ENCODE results near the gene TBC1D22A. TPM values are rescaled to one million over a fixed set of nuclear protein-coding genes. Genes with fewer than 3 reads are reported as not detected.

The TBC1D22A gene
- total and polyA plus RNA-seq, 4 donors, result 4.1 to 12.4 (median 8.4) TPM

DNA sequence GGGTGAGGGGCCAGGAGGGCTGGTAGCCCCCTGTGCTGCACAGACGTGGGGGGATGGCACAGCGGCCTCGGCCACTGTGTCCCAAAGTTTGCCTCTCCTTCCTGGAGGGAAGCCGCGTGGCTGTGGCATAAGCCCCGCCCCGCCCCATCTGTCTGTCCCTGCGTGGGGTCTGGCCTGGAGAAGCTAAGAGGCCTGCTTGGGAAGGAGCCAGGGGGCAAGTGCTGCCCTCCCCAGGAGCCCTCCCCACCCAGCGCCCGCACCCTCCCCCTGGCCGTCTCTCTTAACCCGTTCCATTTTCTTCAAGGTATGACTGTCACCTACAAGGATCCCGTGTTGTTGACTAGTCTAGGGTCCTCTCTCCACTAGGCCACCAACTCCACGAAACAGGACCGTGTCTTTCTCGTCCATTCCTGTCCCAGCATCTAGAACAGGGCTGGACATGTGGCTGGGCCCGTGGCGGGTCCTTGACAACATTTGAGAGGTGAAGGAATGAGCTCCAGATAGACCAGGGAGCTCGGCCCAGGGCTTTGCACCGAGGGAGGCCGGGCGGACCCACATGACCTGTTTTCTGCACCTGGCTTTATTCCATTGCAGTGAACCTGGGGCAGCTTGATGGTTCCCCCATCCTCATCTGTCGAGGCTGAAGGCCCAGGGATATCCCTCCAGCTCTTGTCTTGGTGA, 428.0 kb downstream of the TBC1D22A start:
- DNase-seq (ENCODE audit: low spot score), result no peak
- H3K4me1 ChIP-seq (ENCODE audit: control insufficient read depth in 4 of 4, insufficient read depth in 4 of 4, low read length in 3 of 4), result no peaks in the 10 kb centered on the region

More for the DNA sequence above, 428.0 kb downstream of the TBC1D22A start:
- Histone ChIP-seq H3K27ac (ENCODE audit: low read depth in 1 of 2, low read length in 2 of 2) (no peak overlapping the region), H3K36me3 (ENCODE audit: control insufficient read depth in 4 of 4, insufficient read depth in 3 of 4, low read depth in 1 of 4, low read length in 3 of 4) (no peaks in the 10 kb centered on the region), H3K27me3 (ENCODE audit: control insufficient read depth in 4 of 4, insufficient read depth in 4 of 4, low read length in 3 of 4) (no peaks in the 10 kb centered on the region), H3K9ac (ENCODE audit: low read depth in 1 of 2, low read length in 2 of 2) (no peak overlapping the region), H3K4me3 (ENCODE audit: low read depth in 1 of 3, low read length in 3 of 3) (no peak overlapping the region), H3K9me3 (ENCODE audit: control insufficient read depth in 4 of 4, low read length in 3 of 4) (no peaks in the 10 kb centered on the region)
- WGBS, result 92% methylated on average over 23 of the region's 23 CpGs
- TF ChIP-seq, protein P1, sequence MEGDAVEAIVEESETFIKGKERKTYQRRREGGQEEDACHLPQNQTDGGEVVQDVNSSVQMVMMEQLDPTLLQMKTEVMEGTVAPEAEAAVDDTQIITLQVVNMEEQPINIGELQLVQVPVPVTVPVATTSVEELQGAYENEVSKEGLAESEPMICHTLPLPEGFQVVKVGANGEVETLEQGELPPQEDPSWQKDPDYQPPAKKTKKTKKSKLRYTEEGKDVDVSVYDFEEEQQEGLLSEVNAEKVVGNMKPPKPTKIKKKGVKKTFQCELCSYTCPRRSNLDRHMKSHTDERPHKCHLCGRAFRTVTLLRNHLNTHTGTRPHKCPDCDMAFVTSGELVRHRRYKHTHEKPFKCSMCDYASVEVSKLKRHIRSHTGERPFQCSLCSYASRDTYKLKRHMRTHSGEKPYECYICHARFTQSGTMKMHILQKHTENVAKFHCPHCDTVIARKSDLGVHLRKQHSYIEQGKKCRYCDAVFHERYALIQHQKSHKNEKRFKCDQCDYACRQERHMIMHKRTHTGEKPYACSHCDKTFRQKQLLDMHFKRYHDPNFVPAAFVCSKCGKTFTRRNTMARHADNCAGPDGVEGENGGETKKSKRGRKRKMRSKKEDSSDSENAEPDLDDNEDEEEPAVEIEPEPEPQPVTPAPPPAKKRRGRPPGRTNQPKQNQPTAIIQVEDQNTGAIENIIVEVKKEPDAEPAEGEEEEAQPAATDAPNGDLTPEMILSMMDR (IDR thresholded peaks at IDR 0.05; ENCODE audit: low read depth, low read length, missing input control), result no peak
- TF ChIP-seq, protein P2, sequence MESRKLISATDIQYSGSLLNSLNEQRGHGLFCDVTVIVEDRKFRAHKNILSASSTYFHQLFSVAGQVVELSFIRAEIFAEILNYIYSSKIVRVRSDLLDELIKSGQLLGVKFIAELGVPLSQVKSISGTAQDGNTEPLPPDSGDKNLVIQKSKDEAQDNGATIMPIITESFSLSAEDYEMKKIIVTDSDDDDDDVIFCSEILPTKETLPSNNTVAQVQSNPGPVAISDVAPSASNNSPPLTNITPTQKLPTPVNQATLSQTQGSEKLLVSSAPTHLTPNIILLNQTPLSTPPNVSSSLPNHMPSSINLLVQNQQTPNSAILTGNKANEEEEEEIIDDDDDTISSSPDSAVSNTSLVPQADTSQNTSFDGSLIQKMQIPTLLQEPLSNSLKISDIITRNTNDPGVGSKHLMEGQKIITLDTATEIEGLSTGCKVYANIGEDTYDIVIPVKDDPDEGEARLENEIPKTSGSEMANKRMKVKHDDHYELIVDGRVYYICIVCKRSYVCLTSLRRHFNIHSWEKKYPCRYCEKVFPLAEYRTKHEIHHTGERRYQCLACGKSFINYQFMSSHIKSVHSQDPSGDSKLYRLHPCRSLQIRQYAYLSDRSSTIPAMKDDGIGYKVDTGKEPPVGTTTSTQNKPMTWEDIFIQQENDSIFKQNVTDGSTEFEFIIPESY (IDR thresholded peaks at IDR 0.05), result no peak
- TF ChIP-seq, protein P3, sequence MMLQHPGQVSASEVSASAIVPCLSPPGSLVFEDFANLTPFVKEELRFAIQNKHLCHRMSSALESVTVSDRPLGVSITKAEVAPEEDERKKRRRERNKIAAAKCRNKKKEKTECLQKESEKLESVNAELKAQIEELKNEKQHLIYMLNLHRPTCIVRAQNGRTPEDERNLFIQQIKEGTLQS (IDR thresholded peaks at IDR 0.05), result no peak
- TF ChIP-seq FOXA2 (IDR thresholded peaks at IDR 0.05), result no peak
- TF ChIP-seq JUND (IDR thresholded peaks at IDR 0.05), result no peak
- no peak for TF ChIP-seq FOXA1 (IDR thresholded peaks at IDR 0.05)
- TF ChIP-seq NR2F2 (IDR thresholded peaks at IDR 0.05), result no peak
- TF ChIP-seq HNF4A (conservative IDR thresholded peaks at IDR 0.05), result no peak
- no peak for TF ChIP-seq SP1 (IDR thresholded peaks at IDR 0.05)
- TF ChIP-seq HNF4G (IDR thresholded peaks at IDR 0.05), result no peak
- no peak for TF ChIP-seq YY1 (IDR thresholded peaks at IDR 0.05)
- TF ChIP-seq GABPA (IDR thresholded peaks at IDR 0.05 in 1 of 2, conservative IDR thresholded peaks at IDR 0.05 in 1 of 2), result no peak
- TF ChIP-seq, protein P4, sequence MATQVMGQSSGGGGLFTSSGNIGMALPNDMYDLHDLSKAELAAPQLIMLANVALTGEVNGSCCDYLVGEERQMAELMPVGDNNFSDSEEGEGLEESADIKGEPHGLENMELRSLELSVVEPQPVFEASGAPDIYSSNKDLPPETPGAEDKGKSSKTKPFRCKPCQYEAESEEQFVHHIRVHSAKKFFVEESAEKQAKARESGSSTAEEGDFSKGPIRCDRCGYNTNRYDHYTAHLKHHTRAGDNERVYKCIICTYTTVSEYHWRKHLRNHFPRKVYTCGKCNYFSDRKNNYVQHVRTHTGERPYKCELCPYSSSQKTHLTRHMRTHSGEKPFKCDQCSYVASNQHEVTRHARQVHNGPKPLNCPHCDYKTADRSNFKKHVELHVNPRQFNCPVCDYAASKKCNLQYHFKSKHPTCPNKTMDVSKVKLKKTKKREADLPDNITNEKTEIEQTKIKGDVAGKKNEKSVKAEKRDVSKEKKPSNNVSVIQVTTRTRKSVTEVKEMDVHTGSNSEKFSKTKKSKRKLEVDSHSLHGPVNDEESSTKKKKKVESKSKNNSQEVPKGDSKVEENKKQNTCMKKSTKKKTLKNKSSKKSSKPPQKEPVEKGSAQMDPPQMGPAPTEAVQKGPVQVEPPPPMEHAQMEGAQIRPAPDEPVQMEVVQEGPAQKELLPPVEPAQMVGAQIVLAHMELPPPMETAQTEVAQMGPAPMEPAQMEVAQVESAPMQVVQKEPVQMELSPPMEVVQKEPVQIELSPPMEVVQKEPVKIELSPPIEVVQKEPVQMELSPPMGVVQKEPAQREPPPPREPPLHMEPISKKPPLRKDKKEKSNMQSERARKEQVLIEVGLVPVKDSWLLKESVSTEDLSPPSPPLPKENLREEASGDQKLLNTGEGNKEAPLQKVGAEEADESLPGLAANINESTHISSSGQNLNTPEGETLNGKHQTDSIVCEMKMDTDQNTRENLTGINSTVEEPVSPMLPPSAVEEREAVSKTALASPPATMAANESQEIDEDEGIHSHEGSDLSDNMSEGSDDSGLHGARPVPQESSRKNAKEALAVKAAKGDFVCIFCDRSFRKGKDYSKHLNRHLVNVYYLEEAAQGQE (IDR thresholded peaks at IDR 0.05), result no peak
- no peak for TF ChIP-seq RXRA (IDR thresholded peaks at IDR 0.05)
